KMS-11 (cell line): Measurements from ENCODE around the gene PDZRN4.

Source experiments
- H2AFZ ChIP-seq: fragments of 200-600 bp; sonication (generic); 2 replicates; pipeline ENCODE4 v1.6.1; 2016; ENCODE audit warnings: antibody characterized with exemption, mixed run types, low read depth
- H3K27ac ChIP-seq: fragments of 200-600 bp; sonication (generic); 2 replicates; pipeline ENCODE4 v1.6.1; 2016; ENCODE audit warnings: mild to moderate bottlenecking, mixed run types
- H3K27me3 ChIP-seq: fragments of 200-600 bp; sonication (generic); 2 replicates; pipeline ENCODE4 v1.6.1; 2017; ENCODE audit warnings: mild to moderate bottlenecking, low read depth, mixed run types, moderate library complexity; ENCODE audit not compliant: insufficient read depth
- H3K36me3 ChIP-seq: fragments of 200-600 bp; sonication (generic); 2 replicates; pipeline ENCODE4 v1.6.1; 2017; ENCODE audit warnings: mild to moderate bottlenecking, mixed run types; ENCODE audit not compliant: insufficient read depth
- H3K4me1 ChIP-seq: fragments of 200-600 bp; sonication (generic); 2 replicates; pipeline ENCODE4 v1.6.1; 2016; ENCODE audit warnings: mild to moderate bottlenecking, low read depth, mixed run types; ENCODE audit not compliant: poor library complexity, severe bottlenecking
- H3K4me2 ChIP-seq: fragments of 200-600 bp; sonication (generic); 2 replicates; pipeline ENCODE4 v1.7.0; 2016; ENCODE audit warnings: mild to moderate bottlenecking, mixed run types
- H3K4me3 ChIP-seq: fragments of 200-600 bp; sonication (generic); IDR thresholded peaks from 2 replicates; pipeline ENCODE4 v1.6.1; 2017; ENCODE audit warnings: low read depth, low read length, mixed read lengths; ENCODE audit not compliant: insufficient read depth
- H3K79me2 ChIP-seq: fragments of 200-600 bp; sonication (generic); 2 replicates; pipeline ENCODE4 v1.6.1; 2016; ENCODE audit warnings: low read depth, mixed run types; ENCODE audit not compliant: insufficient read depth
- H3K9ac ChIP-seq: fragments of 200-600 bp; sonication (generic); 2 replicates; pipeline ENCODE4 v1.6.1; 2016; ENCODE audit warnings: mild to moderate bottlenecking, mixed run types
- H4K20me1 ChIP-seq: fragments of 200-600 bp; sonication (generic); 2 replicates; pipeline ENCODE4 v1.6.1; 2016; ENCODE audit warnings: mild to moderate bottlenecking, mixed run types; ENCODE audit not compliant: insufficient read depth
- TF ChIP-seq, protein P1 (sequence below): fragments of 200-600 bp; sonication (generic); conservative IDR thresholded peaks from 2 replicates; pipeline ENCODE4 v1.6.1; 2017; ENCODE audit warnings: low read depth, mild to moderate bottlenecking, antibody characterized with exemption, low read length, moderate library complexity, mixed read lengths

PDZRN4 gene

DNA sequence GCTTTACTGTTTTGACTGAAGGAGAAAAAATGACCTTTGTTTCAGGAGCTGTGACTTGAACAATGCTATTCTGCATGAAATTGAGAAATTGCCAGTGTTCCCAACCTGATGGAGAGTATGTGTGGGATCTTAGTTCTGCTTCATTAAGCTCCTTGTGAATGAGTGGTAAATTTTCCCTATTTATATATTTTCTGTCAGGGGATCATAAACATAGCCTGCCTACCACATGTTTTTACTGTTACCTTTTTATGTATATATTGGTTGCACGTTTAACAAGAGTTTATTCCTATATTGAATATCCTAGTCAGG is 271.7 kb downstream of the PDZRN4 start:
- Histone ChIP-seq H3K4me1 (no peaks in the 10 kb centered on the region), H3K36me3 (no peaks in the 10 kb centered on the region), H3K4me3 (no peak overlapping the region), H3K9ac (no peak overlapping the region), H3K79me2 (no peaks in the 10 kb centered on the region), H3K27ac (no peak overlapping the region), H3K27me3 (no peaks in the 10 kb centered on the region), H3K4me2 (no peak overlapping the region), H2AFZ (no peak overlapping the region), H4K20me1 (no peaks in the 10 kb centered on the region)
- TF ChIP-seq, protein P1, sequence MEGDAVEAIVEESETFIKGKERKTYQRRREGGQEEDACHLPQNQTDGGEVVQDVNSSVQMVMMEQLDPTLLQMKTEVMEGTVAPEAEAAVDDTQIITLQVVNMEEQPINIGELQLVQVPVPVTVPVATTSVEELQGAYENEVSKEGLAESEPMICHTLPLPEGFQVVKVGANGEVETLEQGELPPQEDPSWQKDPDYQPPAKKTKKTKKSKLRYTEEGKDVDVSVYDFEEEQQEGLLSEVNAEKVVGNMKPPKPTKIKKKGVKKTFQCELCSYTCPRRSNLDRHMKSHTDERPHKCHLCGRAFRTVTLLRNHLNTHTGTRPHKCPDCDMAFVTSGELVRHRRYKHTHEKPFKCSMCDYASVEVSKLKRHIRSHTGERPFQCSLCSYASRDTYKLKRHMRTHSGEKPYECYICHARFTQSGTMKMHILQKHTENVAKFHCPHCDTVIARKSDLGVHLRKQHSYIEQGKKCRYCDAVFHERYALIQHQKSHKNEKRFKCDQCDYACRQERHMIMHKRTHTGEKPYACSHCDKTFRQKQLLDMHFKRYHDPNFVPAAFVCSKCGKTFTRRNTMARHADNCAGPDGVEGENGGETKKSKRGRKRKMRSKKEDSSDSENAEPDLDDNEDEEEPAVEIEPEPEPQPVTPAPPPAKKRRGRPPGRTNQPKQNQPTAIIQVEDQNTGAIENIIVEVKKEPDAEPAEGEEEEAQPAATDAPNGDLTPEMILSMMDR = no peak

DNA sequence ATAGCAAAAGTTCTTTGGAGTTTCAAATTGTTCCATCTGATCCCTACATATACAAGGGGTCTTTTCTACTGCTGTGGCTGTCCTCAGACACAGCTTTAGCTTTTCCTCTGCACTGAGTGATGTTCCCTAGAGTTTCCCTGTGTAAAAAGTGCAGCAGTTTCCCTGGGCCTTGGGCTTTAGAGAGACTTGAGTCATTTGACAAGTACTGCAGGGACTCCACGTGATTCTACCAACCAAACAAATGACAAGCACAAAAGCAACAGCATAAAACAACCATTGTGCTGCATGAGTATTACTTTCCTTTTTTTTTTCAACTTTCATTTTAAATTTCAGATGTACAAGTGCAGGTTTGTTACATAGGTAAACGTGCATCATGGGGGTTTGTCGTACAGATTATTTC is 272.8 kb downstream of the PDZRN4 start:
- no peak overlapping the region for H3K4me2 ChIP-seq
- H3K79me2 ChIP-seq = no peaks in the 10 kb centered on the region
- H2AFZ ChIP-seq = no peak overlapping the region
- H3K27ac ChIP-seq = no peak overlapping the region
- H3K9ac ChIP-seq = no peak overlapping the region
- H3K36me3 ChIP-seq = no peaks in the 10 kb centered on the region
- no peaks in the 10 kb centered on the region for H3K27me3 ChIP-seq
- no peak overlapping the region for H3K4me3 ChIP-seq
- TF ChIP-seq, protein P1 = no peak
- H3K4me1 ChIP-seq = no peaks in the 10 kb centered on the region
- H4K20me1 ChIP-seq = no peaks in the 10 kb centered on the region

DNA sequence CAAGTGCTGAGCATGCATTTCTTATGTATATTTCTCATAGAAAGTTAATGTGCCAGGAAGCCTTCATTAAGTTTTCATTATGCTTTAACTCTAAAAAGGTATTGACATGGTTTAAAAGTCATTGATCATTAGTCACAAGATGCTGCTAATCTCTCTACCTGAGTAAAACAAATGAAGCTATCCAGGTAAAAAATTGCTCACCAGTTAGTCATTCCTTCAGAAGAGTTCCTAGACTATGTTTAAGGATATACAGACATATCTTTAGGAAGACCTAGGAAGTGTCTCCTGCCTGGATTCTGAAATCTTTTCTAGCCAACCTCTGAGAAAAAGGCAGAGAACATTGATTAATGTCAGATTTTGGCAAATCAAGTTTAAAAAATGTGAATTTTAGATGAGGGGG is 274.2 kb downstream of the PDZRN4 start:
- H2AFZ ChIP-seq = no peak overlapping the region
- H3K9ac ChIP-seq = no peak overlapping the region
- H3K4me2 ChIP-seq = no peak overlapping the region
- no peak overlapping the region for H3K4me3 ChIP-seq
- no peak overlapping the region for H3K27ac ChIP-seq
- no peaks in the 10 kb centered on the region for H4K20me1 ChIP-seq
- no peaks in the 10 kb centered on the region for H3K36me3 ChIP-seq
- no peaks in the 10 kb centered on the region for H3K27me3 ChIP-seq
- H3K4me1 ChIP-seq = no peaks in the 10 kb centered on the region
- no peaks in the 10 kb centered on the region for H3K79me2 ChIP-seq
- TF ChIP-seq, protein P1 = no peak

DNA sequence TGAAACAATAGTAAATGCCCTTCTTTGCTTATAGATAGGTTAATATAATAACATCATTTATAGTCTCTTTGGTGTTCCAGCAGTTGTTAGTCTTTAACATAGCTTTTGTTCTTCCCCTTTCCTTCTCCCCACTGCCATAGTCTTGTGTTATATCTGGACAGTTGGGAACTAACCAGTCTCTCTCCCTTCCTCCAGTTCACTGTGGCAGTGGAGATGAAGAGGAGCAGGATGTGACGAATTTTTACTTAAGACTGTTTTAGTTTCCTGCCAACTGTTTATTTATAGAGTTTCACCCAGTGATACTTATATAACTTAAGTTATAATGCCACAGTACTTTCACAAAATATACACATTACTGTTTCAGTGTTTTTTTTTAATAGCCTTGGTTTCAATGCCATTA is 277.4 kb downstream of the PDZRN4 start:
- TF ChIP-seq, protein P1 = no peak
- H3K4me2 ChIP-seq = no peak overlapping the region

DNA sequence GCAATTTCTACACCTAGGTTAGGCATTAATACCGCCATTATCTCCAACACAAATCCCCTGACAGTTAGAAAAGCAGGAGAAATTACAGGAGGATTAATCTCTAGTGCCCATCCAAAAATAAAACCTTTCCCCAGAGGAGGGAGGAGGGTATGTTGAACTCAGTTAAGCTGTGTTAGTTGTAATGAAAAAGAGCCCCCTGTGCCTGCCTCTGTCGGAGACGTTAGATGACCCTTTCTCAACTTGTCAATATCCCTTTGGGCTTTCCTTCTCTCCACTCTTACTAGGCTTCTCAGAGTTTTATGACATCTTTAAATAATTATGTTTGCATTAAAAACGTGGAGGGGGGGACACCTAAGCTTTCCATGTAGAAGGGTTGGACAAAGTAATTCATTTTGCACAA is 278.2 kb downstream of the PDZRN4 start:
- no peaks in the 10 kb centered on the region for H3K27me3 ChIP-seq
- no peak overlapping the region for H3K4me2 ChIP-seq
- no peak overlapping the region for H2AFZ ChIP-seq
- H3K36me3 ChIP-seq = no peaks in the 10 kb centered on the region
- H4K20me1 ChIP-seq = no peaks in the 10 kb centered on the region
- H3K4me3 ChIP-seq = no peak overlapping the region
- TF ChIP-seq, protein P1 = no peak
- no peaks in the 10 kb centered on the region for H3K79me2 ChIP-seq
- H3K9ac ChIP-seq = no peak overlapping the region
- no peaks in the 10 kb centered on the region for H3K4me1 ChIP-seq
- H3K27ac ChIP-seq = no peak overlapping the region

More for the DNA sequence above, 277.4 kb downstream of the PDZRN4 start:
- H4K20me1 ChIP-seq = no peaks in the 10 kb centered on the region
- H3K4me1 ChIP-seq = no peaks in the 10 kb centered on the region
- no peak overlapping the region for H3K27ac ChIP-seq
- no peaks in the 10 kb centered on the region for H3K79me2 ChIP-seq
- no peaks in the 10 kb centered on the region for H3K36me3 ChIP-seq
- no peak overlapping the region for H2AFZ ChIP-seq
- no peaks in the 10 kb centered on the region for H3K27me3 ChIP-seq
- no peak overlapping the region for H3K4me3 ChIP-seq
- H3K9ac ChIP-seq = no peak overlapping the region
